GM19351 (cell line): Measurements from ENCODE around the gene HOXA13.

Experiments used
- ATAC-seq: cut with Tn5 transposase; IDR thresholded peaks from one replicate; pipeline ENCODE4 v1.9.1; 2021; ENCODE audit warnings: mild to moderate bottlenecking, moderate library complexity; ENCODE audit not compliant: unreplicated experiment

HOXA13 gene

GRCh38 chr7:27237735-27238334 lies 37.9 kb upstream of the HOXA13 start:
- no peak for ATAC-seq

GRCh38 chr7:27235387-27236311 lies 35.8 kb upstream of the HOXA13 start:
- ATAC-seq, result no peak

- no peak for ATAC-seq
These were observed 29.6 kb upstream of the HOXA13 start for GRCh38 chr7:27229448-27229847.

- no peak for ATAC-seq
These were observed 25.4 kb upstream of the HOXA13 start for GRCh38 chr7:27224983-27225934.

- ATAC-seq, result no peak
These were observed 24.2 kb upstream of the HOXA13 start for GRCh38 chr7:27223941-27224575.

- ATAC-seq, result peak; percentile 56
These were observed 21.4 kb upstream of the HOXA13 start for GRCh38 chr7:27221201-27221797.

- no peak for ATAC-seq
These were observed 20.6 kb upstream of the HOXA13 start for GRCh38 chr7:27220440-27220955.

GRCh38 chr7:27219821-27220220 lies 19.9 kb upstream of the HOXA13 start:
- ATAC-seq, result no peak

- ATAC-seq, result no peak
These were observed 18.1 kb upstream of the HOXA13 start for GRCh38 chr7:27217951-27218350.

- ATAC-seq, result no peak
These were observed 15.5 kb upstream of the HOXA13 start for GRCh38 chr7:27215356-27215755.

GRCh38 chr7:27214239-27214950 lies 14.5 kb upstream of the HOXA13 start:
- ATAC-seq, result no peak

GRCh38 chr7:27213433-27214238 lies 13.7 kb upstream of the HOXA13 start:
- ATAC-seq, result no peak

- no peak for ATAC-seq
These were observed 12.9 kb upstream of the HOXA13 start for GRCh38 chr7:27212497-27213432.

GRCh38 chr7:27211764-27212204 lies 11.9 kb upstream of the HOXA13 start:
- no peak for ATAC-seq

GRCh38 chr7:27211084-27211446 lies 11.2 kb upstream of the HOXA13 start:
- ATAC-seq, result no peak

- ATAC-seq, result no peak
These were observed 10.7 kb upstream of the HOXA13 start for GRCh38 chr7:27210441-27211083.

GRCh38 chr7:27209933-27210440 lies 10.1 kb upstream of the HOXA13 start:
- ATAC-seq, result no peak
